Hepatocyte (in vitro differentiated cells): Measurements from ENCODE around the gene STX3.

ENCODE experiments used
- CTCF ChIP-seq: fragments of 200-600 bp; sonication (generic); IDR thresholded peaks from 2 replicates; pipeline ENCODE4 v1.5.1; 2016; ENCODE audit warnings: antibody characterized with exemption, mild to moderate bottlenecking; ENCODE audit not compliant: poor library complexity
- EZH2 ChIP-seq: fragments of 200-600 bp; sonication (generic); IDR thresholded peaks from 2 replicates; pipeline ENCODE4 v1.6.1; 2016; ENCODE audit warnings: antibody characterized with exemption, mild to moderate bottlenecking, borderline replicate concordance

GRCh38 chr11:59776210-59777066, 21.3 kb downstream of the STX3 start:
- TF ChIP-seq CTCF (no peak), EZH2 (no peak)
